ENCODE results near the gene GTF2IRD1. TPM values are rescaled to one million over a fixed set of nuclear protein-coding genes. Genes with fewer than 3 reads are reported as not detected.
"Not testable (repeated sequence)": the region's sequence is repeated elsewhere in the genome, so short reads cannot be mapped to it uniquely, and the experiment has no call there.

Gene GTF2IRD1
- total RNA-seq, 4 donors from 2014 or later, result 14.6 to 35.7 (median 17.1) TPM

DNA sequence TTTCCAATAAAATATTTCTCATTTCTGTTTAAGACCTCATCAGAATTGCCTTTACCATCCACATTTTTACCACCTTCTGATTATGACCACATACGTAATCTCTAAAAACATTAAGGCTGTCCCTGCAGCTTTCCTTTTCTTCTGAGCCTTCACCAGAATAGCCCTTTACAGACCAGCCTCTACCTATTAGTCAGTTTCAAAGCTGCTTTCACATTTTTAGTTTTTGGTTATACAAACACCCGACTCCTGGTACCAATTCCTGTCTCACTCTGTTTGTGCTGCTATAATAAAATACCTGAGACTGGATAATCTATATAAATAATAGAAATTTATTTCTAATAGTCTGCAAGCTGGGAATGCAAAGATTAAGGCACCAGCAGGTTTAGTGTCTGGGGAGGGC is 15.4 kb upstream of the GTF2IRD1 start:
- Histone ChIP-seq H3K9me3 (peaks cover 0 to 12% (median 0%) of the 10 kb centered on the region in 4 donors), H3K36me3 (no peaks in the 10 kb centered on the region), H3K27ac (no peak overlapping the region), H3K4me1 (no peaks in the 10 kb centered on the region), H3K4me3 (no peak overlapping the region), H3K27me3 (no peaks in the 10 kb centered on the region)
- no peak for DNase-seq (ENCODE audit: low spot score in 2 of 2)
- TF ChIP-seq POLR2A (IDR thresholded peaks at IDR 0.05) (no peak), EP300 (IDR thresholded peaks at IDR 0.05) (no peak)
- TF ChIP-seq, protein P1, sequence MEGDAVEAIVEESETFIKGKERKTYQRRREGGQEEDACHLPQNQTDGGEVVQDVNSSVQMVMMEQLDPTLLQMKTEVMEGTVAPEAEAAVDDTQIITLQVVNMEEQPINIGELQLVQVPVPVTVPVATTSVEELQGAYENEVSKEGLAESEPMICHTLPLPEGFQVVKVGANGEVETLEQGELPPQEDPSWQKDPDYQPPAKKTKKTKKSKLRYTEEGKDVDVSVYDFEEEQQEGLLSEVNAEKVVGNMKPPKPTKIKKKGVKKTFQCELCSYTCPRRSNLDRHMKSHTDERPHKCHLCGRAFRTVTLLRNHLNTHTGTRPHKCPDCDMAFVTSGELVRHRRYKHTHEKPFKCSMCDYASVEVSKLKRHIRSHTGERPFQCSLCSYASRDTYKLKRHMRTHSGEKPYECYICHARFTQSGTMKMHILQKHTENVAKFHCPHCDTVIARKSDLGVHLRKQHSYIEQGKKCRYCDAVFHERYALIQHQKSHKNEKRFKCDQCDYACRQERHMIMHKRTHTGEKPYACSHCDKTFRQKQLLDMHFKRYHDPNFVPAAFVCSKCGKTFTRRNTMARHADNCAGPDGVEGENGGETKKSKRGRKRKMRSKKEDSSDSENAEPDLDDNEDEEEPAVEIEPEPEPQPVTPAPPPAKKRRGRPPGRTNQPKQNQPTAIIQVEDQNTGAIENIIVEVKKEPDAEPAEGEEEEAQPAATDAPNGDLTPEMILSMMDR (IDR thresholded peaks at IDR 0.05), result no peak
- WGBS, 2 donors, result 97 to 99% methylated on average over 2 of the region's 2 CpGs

DNA sequence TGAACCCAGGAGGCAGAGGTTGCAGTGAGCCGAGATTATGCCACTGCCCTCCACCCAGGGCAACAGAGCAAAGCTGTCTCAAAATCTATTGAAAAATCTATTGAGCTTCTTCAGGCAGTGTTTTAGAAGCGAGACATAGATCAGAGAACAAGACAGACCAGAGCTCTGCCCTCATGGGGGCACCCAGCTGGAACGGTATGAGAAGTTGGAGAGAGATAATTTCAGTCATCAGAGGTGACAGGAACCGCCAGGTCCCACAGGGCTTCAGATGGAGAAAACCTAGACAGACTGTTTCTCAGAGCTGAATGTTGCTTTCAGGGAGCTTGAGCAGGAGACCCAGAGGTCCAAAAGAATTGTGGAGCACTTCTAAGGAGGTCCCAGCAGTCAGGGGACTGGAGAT is 14.2 kb upstream of the GTF2IRD1 start:
- no peaks in the 10 kb centered on the region for H3K36me3 ChIP-seq
- no peak overlapping the region for H3K4me3 ChIP-seq
- no peaks in the 10 kb centered on the region for H3K27me3 ChIP-seq
- H3K4me1 ChIP-seq, result no peaks in the 10 kb centered on the region
- no peak overlapping the region for H3K27ac ChIP-seq
- no peak for DNase-seq (ENCODE audit: low spot score in 2 of 2)
- TF ChIP-seq EP300 (IDR thresholded peaks at IDR 0.05), result no peak
- TF ChIP-seq, protein P1 (IDR thresholded peaks at IDR 0.05), result no peak
- 94 to 95% methylated on average over 4 of the region's 4 CpGs for WGBS, 2 donors
- H3K9me3 ChIP-seq, result peaks cover 0 to 12% (median 0%) of the 10 kb centered on the region in 4 donors

DNA sequence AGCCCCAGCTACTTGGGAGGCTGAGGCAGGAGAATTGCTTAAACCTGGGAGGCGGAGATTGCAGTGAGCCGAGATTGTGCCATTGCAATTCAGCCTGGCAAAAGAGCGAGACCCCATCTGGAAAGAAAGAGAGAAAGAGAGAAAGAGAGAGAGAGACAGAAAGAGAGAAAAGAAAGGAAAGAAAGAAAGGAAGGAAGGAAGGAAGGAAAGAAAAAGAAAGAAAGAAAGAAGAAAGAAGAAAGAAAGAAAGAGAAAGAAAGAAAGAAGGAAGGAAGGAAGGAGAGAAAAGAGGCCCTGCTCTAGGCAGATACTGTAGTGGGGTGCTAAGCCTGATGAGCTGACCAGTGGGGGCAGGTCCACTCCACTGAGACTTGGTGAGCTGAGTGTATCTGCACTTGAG is 13.6 kb upstream of the GTF2IRD1 start:
- H3K27me3 ChIP-seq, H3K4me3 ChIP-seq: not testable (repeated sequence)

DNA sequence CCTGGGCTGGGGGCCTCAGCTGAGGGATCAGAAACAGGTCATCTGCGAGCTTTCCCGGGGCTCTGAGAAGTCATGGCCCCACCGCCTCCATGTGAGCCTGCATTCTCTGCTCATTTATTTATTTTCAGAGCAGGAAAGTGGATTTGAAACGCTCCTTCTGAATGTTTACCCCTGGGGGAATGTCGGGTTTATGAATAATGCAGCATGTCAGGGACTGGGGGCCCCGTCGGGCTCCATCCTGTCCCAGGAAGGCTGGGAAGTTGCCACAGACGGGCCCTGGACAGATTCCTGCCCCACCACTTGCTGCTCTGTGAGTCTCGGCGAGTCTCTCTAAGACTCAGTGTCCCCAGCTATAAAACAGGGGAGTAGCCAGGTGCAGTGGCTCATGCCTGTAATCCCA is 11.9 kb upstream of the GTF2IRD1 start:
- whole genome bisulfite sequencing, 2 donors, result 57 to 58% methylated on average over 10 of the region's 10 CpGs
- TF ChIP-seq EP300 (IDR thresholded peaks at IDR 0.05) (no peak), POLR2A (IDR thresholded peaks at IDR 0.05) (no peak)
- TF ChIP-seq, protein P1 (IDR thresholded peaks at IDR 0.05), result no peak
- H3K4me3 ChIP-seq, result no peak overlapping the region
- DNase-seq (ENCODE audit: low spot score in 2 of 2), result no peak
- no peak overlapping the region for H3K27ac ChIP-seq
- no peaks in the 10 kb centered on the region for H3K4me1 ChIP-seq
- H3K9me3 ChIP-seq, result peaks cover 0 to 12% (median 0%) of the 10 kb centered on the region in 4 donors
- no peaks in the 10 kb centered on the region for H3K36me3 ChIP-seq
- no peaks in the 10 kb centered on the region for H3K27me3 ChIP-seq

More for the DNA sequence above, 13.6 kb upstream of the GTF2IRD1 start:
- H3K36me3 ChIP-seq; DNase-seq (ENCODE audit: low spot score in 2 of 2); H3K4me1 ChIP-seq; H3K27ac ChIP-seq: not testable (repeated sequence)
- peaks cover 0 to 12% (median 0%) of the 10 kb centered on the region in 4 donors for H3K9me3 ChIP-seq
- WGBS, 2 donors, result 96 to 97% methylated on average over 3 of the region's 3 CpGs

DNA sequence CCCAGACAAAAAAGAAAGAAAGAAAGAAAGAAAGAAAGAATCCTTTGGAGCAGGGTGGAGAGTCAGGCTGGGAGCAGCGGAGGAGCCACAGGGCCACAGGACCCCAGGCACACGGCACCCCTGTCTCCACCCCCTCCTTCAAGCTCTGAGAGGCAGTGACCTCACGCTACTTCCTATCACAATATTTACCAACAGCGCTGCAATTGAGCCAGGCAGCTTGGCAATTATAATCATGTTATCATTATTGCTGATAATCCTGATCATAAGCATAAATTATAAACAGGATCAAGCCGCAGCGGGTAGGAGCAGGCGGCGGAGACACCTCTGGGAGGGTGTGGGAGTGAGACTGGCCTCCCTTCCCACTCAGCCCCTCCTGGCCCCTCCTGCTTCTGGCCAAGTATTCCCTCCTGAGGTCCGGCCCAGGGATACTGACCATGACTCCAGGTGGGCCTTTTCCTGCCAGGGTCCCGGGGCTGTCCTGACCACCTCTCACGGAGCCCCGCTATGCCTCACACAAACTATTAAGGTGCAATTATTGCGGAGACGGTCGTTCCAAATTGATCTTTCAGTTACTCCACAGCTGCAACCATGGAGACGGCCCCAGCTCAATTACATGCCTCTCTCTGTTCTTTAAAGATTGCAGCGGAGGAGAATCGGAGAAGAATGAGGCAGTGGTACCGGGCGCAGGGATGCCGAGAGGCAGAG is 10.0 kb upstream of the GTF2IRD1 start:
- Histone ChIP-seq H3K4me1 (no peaks in the 10 kb centered on the region), H3K9me3 (peaks cover 0 to 2% (median 0%) of the 10 kb centered on the region in 4 donors), H3K27ac (no peak overlapping the region), H3K27me3 (no peaks in the 10 kb centered on the region), H3K36me3 (no peaks in the 10 kb centered on the region), H3K4me3 (no peak overlapping the region)
- TF ChIP-seq, protein P1 (IDR thresholded peaks at IDR 0.05), result no peak
- no peak for TF ChIP-seq EP300 (IDR thresholded peaks at IDR 0.05)
- TF ChIP-seq POLR2A (IDR thresholded peaks at IDR 0.05), result no peak
- 59 to 65% methylated on average over 21 of the region's 21 CpGs for WGBS, 2 donors
- no peak for DNase-seq (ENCODE audit: low spot score in 2 of 2)
